Type B pancreatic cell (in vitro differentiated cells): ENCODE results near the gene ICE2. TPM values are rescaled to one million over a fixed set of nuclear protein-coding genes. Genes with fewer than 3 reads are reported as not detected.

ENCODE experiments used
- DNase-seq: peaks from one replicate; pipeline ENCODE4 v3.0.0; 2021; ENCODE audit warnings: mixed read lengths; ENCODE audit not compliant: unreplicated experiment; ENCODE audit errors: extremely low spot score
- H3K27ac Mint-ChIP-seq: 2 replicates; pipeline ENCODE4 v1.8.0; 2021; ENCODE audit warnings: mild to moderate bottlenecking, mixed read lengths
- H3K27me3 Mint-ChIP-seq: 2 replicates; pipeline ENCODE4 v1.8.0; 2021; ENCODE audit warnings: mixed read lengths
- H3K36me3 Mint-ChIP-seq: 2 replicates; pipeline ENCODE4 v1.8.0; 2021; ENCODE audit warnings: mixed read lengths
- H3K4me1 Mint-ChIP-seq: one replicate; pipeline ENCODE4 v1.8.0; 2021; ENCODE audit warnings: mixed read lengths; ENCODE audit not compliant: unreplicated experiment
- H3K4me3 Mint-ChIP-seq: 2 replicates; pipeline ENCODE4 v1.8.0; 2021; ENCODE audit warnings: mild to moderate bottlenecking, mixed read lengths
- H3K9me3 Mint-ChIP-seq: 2 replicates; pipeline ENCODE4 v1.8.0; 2021; ENCODE audit warnings: mixed read lengths
- total RNA-seq: library from RNA; stranded (reverse); gene quantifications from 2 replicates; pipeline ENCODE4 v1.2.1, GENCODE V29; 2021; ENCODE audit warnings: low replicate concordance
- TF ChIP-seq, protein P1 (sequence below): fragments of 200-600 bp; sonication (generic); conservative IDR thresholded peaks from 2 replicates; pipeline ENCODE4 v1.5.0; 2021; ENCODE audit warnings: antibody characterized with exemption, mild to moderate bottlenecking

ICE2 gene
- total RNA-seq, 1 donor from 2014 or later = 67.1 TPM

DNA sequence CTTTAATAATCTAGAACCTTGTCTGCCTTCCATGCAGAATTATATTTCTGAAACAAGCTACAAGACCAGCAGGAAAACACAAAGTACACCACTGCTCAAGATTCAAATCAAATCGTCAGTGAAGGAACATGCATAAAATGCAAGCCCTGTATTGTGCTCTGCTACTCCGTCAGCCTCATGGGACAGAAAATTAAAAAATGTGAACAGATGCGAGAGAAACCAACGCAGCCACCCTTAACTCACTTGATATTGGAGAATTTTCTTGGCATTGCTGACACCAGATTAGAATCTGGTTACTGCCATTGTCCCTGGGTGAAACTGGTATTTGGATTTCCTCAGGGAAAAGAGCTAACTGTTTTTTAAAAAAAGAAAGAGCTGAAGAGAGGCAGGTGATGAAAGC lies 104.7 kb downstream of the ICE2 start:
- H3K9me3 Mint-ChIP-seq = no peaks in the 10 kb centered on the region
- H3K27ac Mint-ChIP-seq = peak overlapping the region; percentile 90
- peak overlapping the region; percentile 72 for H3K4me3 Mint-ChIP-seq
- DNase-seq = no peak
- no peaks in the 10 kb centered on the region for H3K27me3 Mint-ChIP-seq
- peaks cover 58% of the 10 kb centered on the region for H3K4me1 Mint-ChIP-seq
- H3K36me3 Mint-ChIP-seq = peaks cover 51% of the 10 kb centered on the region
- TF ChIP-seq, protein P1, sequence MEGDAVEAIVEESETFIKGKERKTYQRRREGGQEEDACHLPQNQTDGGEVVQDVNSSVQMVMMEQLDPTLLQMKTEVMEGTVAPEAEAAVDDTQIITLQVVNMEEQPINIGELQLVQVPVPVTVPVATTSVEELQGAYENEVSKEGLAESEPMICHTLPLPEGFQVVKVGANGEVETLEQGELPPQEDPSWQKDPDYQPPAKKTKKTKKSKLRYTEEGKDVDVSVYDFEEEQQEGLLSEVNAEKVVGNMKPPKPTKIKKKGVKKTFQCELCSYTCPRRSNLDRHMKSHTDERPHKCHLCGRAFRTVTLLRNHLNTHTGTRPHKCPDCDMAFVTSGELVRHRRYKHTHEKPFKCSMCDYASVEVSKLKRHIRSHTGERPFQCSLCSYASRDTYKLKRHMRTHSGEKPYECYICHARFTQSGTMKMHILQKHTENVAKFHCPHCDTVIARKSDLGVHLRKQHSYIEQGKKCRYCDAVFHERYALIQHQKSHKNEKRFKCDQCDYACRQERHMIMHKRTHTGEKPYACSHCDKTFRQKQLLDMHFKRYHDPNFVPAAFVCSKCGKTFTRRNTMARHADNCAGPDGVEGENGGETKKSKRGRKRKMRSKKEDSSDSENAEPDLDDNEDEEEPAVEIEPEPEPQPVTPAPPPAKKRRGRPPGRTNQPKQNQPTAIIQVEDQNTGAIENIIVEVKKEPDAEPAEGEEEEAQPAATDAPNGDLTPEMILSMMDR = no peak

DNA sequence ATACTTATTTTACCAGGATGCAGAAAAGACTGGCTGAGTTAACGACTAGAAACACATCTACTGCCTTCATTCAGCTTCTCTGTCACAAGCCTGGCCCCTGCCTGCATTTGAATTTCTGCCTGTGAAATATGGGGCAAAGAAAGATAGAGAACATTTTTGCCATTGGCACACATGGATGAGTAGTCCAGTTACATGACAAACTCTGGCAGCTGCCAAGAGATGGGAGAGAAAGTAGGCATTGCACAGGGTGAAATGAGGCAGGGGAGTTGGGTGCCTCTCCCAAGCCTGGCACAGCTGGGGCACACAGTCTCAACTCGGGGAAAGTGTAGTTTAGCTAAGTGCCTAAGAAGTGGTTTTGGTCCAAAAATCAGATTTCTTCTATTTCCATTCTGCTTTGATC lies 105.2 kb downstream of the ICE2 start:
- no peaks in the 10 kb centered on the region for H3K9me3 Mint-ChIP-seq
- no peak overlapping the region for H3K4me3 Mint-ChIP-seq
- H3K36me3 Mint-ChIP-seq = peaks cover 55% of the 10 kb centered on the region
- peak; percentile 39 for DNase-seq
- no peaks in the 10 kb centered on the region for H3K27me3 Mint-ChIP-seq
- TF ChIP-seq, protein P1 = no peak
- peaks cover 57% of the 10 kb centered on the region for H3K4me1 Mint-ChIP-seq
- peak overlapping the region; percentile 90 for H3K27ac Mint-ChIP-seq

DNA sequence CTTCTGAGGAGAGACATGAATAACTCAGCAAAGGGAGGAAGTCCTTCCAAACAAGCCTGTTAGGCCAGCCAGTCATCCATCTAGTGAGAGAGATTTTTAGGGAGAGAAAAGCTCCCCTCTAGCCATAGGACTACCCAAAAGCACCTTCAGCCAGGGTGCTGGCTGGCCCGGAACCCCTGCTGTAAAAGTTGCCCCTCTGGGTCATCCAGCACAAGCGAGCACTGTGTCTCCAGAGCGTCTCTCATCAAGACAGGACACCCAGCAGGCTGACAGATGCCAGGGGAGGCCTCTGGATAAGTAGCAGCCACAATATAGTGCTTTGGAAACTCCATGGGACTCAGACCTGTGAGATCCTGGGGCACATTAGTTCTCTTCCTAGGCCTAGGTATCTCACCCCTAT lies 105.6 kb downstream of the ICE2 start:
- Mint-ChIP-seq H3K4me3 (peak overlapping the region; percentile 6), H3K36me3 (peaks cover 59% of the 10 kb centered on the region), H3K4me1 (peaks cover 57% of the 10 kb centered on the region)

DNA sequence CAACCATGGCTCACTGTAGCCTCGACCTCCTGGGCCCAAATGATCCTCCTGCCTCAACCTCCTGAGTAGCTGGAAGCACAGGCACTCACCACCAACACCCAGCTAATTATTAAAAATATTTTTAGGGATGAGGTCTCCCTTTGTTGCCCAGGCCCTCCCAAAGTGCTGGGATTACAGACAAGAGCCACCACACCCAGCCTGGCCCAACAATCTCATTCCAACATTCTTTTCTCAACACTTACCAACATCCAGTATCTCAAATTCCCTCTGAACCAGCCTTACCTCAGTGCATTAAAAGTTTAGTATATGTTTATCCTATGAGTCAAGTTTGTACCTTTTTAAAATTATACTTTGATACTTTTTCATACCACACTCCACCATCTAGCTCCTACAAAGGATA lies 106.2 kb downstream of the ICE2 start:
- Mint-ChIP-seq H3K27ac (peak overlapping the region; percentile 90), H3K9me3 (no peaks in the 10 kb centered on the region), H3K36me3 (peaks cover 56% of the 10 kb centered on the region), H3K27me3 (no peaks in the 10 kb centered on the region), H3K4me1 (peaks cover 57% of the 10 kb centered on the region), H3K4me3 (peak overlapping the region; percentile 6)
- TF ChIP-seq, protein P1 = no peak
- no peak for DNase-seq

More for the DNA sequence above, 105.6 kb downstream of the ICE2 start:
- Mint-ChIP-seq H3K27ac (peak overlapping the region; percentile 90), H3K9me3 (no peaks in the 10 kb centered on the region), H3K27me3 (no peaks in the 10 kb centered on the region)
- peak; percentile 60 for DNase-seq
- TF ChIP-seq, protein P1 = no peak

DNA sequence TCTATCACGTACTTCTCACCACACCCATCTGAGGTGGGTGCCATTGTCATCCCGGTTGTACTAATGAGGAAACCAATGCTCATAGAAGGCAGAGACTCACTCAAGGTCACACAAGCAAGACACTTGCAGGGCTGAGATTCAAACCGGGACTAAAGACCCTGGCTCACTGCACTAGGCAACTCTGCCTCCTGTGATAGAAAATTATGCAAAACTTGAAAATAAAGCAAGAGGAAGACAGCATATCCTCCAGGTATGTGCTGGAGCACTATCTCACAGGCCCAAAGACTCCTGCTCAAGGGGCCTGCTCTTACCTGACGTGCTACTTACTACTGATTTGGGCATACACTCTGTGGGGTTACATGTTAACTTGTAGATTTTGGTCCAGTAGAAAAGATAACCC lies 106.7 kb downstream of the ICE2 start:
- Mint-ChIP-seq H3K4me1 (peaks cover 57% of the 10 kb centered on the region), H3K36me3 (peaks cover 54% of the 10 kb centered on the region), H3K4me3 (no peak overlapping the region), H3K9me3 (no peaks in the 10 kb centered on the region), H3K27me3 (no peaks in the 10 kb centered on the region), H3K27ac (peak overlapping the region; percentile 90)
- DNase-seq = peak; percentile 27
- TF ChIP-seq, protein P1 = no peak
